Glutamatergic neuron (in vitro differentiated cells): ENCODE measurements around the gene HCRT. TPM values are rescaled to one million over a fixed set of nuclear protein-coding genes. Genes with fewer than 3 reads are reported as not detected.

ENCODE experiments used
- DNase-seq: peaks from one replicate; pipeline ENCODE4 v3.0.0; 2022
- H3K27ac Mint-ChIP-seq: one replicate; pipeline ENCODE4 v1.8.0; 2020; ENCODE audit warnings: mild to moderate bottlenecking, mixed read lengths, inconsistent platforms; ENCODE audit not compliant: unreplicated experiment
- H3K27me3 Mint-ChIP-seq: one replicate; pipeline ENCODE4 v1.8.0; 2020; ENCODE audit warnings: mild to moderate bottlenecking, moderate library complexity, mixed read lengths, inconsistent platforms; ENCODE audit not compliant: unreplicated experiment
- H3K36me3 Mint-ChIP-seq: one replicate; pipeline ENCODE4 v1.8.0; 2020; ENCODE audit warnings: mild to moderate bottlenecking, mixed read lengths, inconsistent platforms; ENCODE audit not compliant: unreplicated experiment
- H3K4me1 Mint-ChIP-seq: one replicate; pipeline ENCODE4 v1.8.0; 2020; ENCODE audit warnings: mild to moderate bottlenecking, low read depth, mixed read lengths, inconsistent platforms; ENCODE audit not compliant: unreplicated experiment
- H3K4me3 Mint-ChIP-seq: one replicate; pipeline ENCODE4 v1.8.0; 2020; ENCODE audit warnings: mild to moderate bottlenecking, mixed read lengths, inconsistent platforms; ENCODE audit not compliant: unreplicated experiment
- H3K9me3 Mint-ChIP-seq: one replicate; pipeline ENCODE4 v1.8.0; 2020; ENCODE audit warnings: mild to moderate bottlenecking, moderate library complexity, mixed read lengths, inconsistent platforms; ENCODE audit not compliant: unreplicated experiment
- CTCF ChIP-seq: fragments of 200-600 bp; sonication (generic); IDR thresholded peaks from one replicate; pipeline ENCODE4 v1.5.0; 2021; ENCODE audit not compliant: partially characterized antibody, unreplicated experiment
- total RNA-seq: library from RNA; stranded (reverse); fragmentation: NEBNext Ultra II Directional; extraction: Animal tissue kit (Norgen Biotek cat#: 25700); gene quantifications from one replicate; pipeline ENCODE4 v1.2.1, GENCODE V29; 2021; ENCODE audit not compliant: unreplicated experiment

The HCRT gene
- total RNA-seq, 1 donor from 2014 or later: not detected

- Mint-ChIP-seq H3K9me3 (peaks cover 9% of the 10 kb centered on the region), H3K27ac (no peak overlapping the region), H3K4me3 (peak overlapping the region; percentile 90), H3K4me1 (peaks cover 11% of the 10 kb centered on the region), H3K36me3 (peaks cover 7% of the 10 kb centered on the region), H3K27me3 (peaks cover 23% of the 10 kb centered on the region)
- DNase-seq: no peak
- TF ChIP-seq CTCF: no peak
Measured at GRCh38 chr17:42182927-42183734, 2.1 kb downstream of the HCRT start.

GRCh38 chr17:42181851-42182207 is 3.4 kb downstream of the HCRT start:
- H3K9me3 Mint-ChIP-seq: peaks cover 9% of the 10 kb centered on the region
- no peak overlapping the region for H3K27ac Mint-ChIP-seq
- peak overlapping the region; percentile 38 for H3K4me3 Mint-ChIP-seq
- H3K4me1 Mint-ChIP-seq: peaks cover 11% of the 10 kb centered on the region
- H3K36me3 Mint-ChIP-seq: peaks cover 7% of the 10 kb centered on the region
- H3K27me3 Mint-ChIP-seq: peaks cover 25% of the 10 kb centered on the region
- no peak for DNase-seq
- TF ChIP-seq CTCF: no peak

GRCh38 chr17:42180922-42181850 is 4.1 kb downstream of the HCRT start, which contains the start of gene KCNH4:
TSS of gene KCNH4 (minus strand) at chr17:42181142. CDS start at chr17:42180945, 197 bp downstream.
- Mint-ChIP-seq H3K4me3 (peak within 1 kb of the TSS; percentile 63), H3K36me3 (peaks cover 7% of the 10 kb centered on the region), H3K4me1 (peaks cover 11% of the 10 kb centered on the region), H3K9me3 (peaks cover 9% of the 10 kb centered on the region), H3K27ac (no peak within 1 kb of the TSS), H3K27me3 (peaks cover 25% of the 10 kb centered on the region)
- peak; percentile 82 for DNase-seq
- TF ChIP-seq CTCF: peak; percentile 32

GRCh38 chr17:42180411-42180921 is 4.8 kb downstream of the HCRT start:
- Mint-ChIP-seq H3K27me3 (peaks cover 31% of the 10 kb centered on the region), H3K4me3 (peak overlapping the region; percentile 63)

More at GRCh38 chr17:42180411-42180921, 4.8 kb downstream of the HCRT start:
- H3K9me3 Mint-ChIP-seq: peaks cover 9% of the 10 kb centered on the region
- H3K4me1 Mint-ChIP-seq: peaks cover 6% of the 10 kb centered on the region
- DNase-seq: no peak
- no peak overlapping the region for H3K27ac Mint-ChIP-seq
- H3K36me3 Mint-ChIP-seq: peaks cover 7% of the 10 kb centered on the region
- no peak for TF ChIP-seq CTCF
